Measurements from ENCODE around the gene HERC2. TPM values are rescaled to one million over a fixed set of nuclear protein-coding genes. Genes with fewer than 3 reads are reported as not detected.
"Not testable (repeated sequence)": the region's sequence is repeated elsewhere in the genome, so short reads cannot be mapped to it uniquely, and the experiment has no call there.

Gene HERC2
- total and polyA plus RNA-seq, 7 experiments from 2014 or later, result 5.5 to 60.4 (median 42.0) TPM

- H3K36me3 Mint-ChIP-seq, result peaks cover 23 to 69% (median 57%) of the 10 kb centered on the region in 5 donors
- CTCF ChIA-PET, result no interaction called here
- intact Hi-C loops (cut with micrococcal nuclease), result no loop called here
- POLR2A ChIA-PET, result no interaction called here
- peaks cover 0 to 38% (median 0%) of the 10 kb centered on the region in 3 experiments for H3K36me3 ChIP-seq (ENCODE audit: control insufficient read depth in 2 of 3, insufficient read depth in 3 of 3, low read length in 3 of 3)
- ATAC-seq, result no peak
- H3K27ac Mint-ChIP-seq, result no peak overlapping the region
- H3K27me3 ChIP-seq (ENCODE audit: control insufficient read depth in 2 of 2, insufficient read depth in 2 of 2, low read length in 2 of 2), result no peaks in the 10 kb centered on the region
- no peak overlapping the region for H3K4me3 Mint-ChIP-seq
- no peak for DNase-seq
- no peaks in the 10 kb centered on the region for H3K9me3 ChIP-seq (ENCODE audit: control insufficient read depth in 2 of 3, low read length in 3 of 3)
- peaks cover 0 to 5% (median 3%) of the 10 kb centered on the region in 11 donors for H3K9me3 Mint-ChIP-seq
- H3K27ac ChIP-seq (ENCODE audit: low read depth, low read length), result no peak overlapping the region
- no peaks in the 10 kb centered on the region for H3K27me3 Mint-ChIP-seq
- H3K4me1 ChIP-seq (ENCODE audit: control insufficient read depth in 2 of 2, insufficient read depth in 2 of 2, low read length in 2 of 2), result no peaks in the 10 kb centered on the region
- H3K4me3 ChIP-seq (ENCODE audit: low read length), result no peak overlapping the region
- H3K4me1 Mint-ChIP-seq, result no peaks in the 10 kb centered on the region
Measured at GRCh38 chr15:28252831-28253230, 69.1 kb downstream of the HERC2 start.

GRCh38 chr15:28246605-28247004 is 75.4 kb downstream of the HERC2 start:
- ATAC-seq, result no peak
- peak overlapping the region in 1 of 9 donors; percentile 32 for H3K27ac Mint-ChIP-seq
- intact Hi-C loops (cut with micrococcal nuclease), result no loop called here
- ChIA-PET CTCF (no interaction called here), POLR2A (no interaction called here)
- H3K4me3 ChIP-seq (ENCODE audit: low read length), result no peak overlapping the region
- no peaks in the 10 kb centered on the region for H3K4me1 ChIP-seq (ENCODE audit: control insufficient read depth in 2 of 2, insufficient read depth in 2 of 2, low read length in 2 of 2)
- peaks cover 0 to 47% (median 3%) of the 10 kb centered on the region in 3 experiments for H3K36me3 ChIP-seq (ENCODE audit: control insufficient read depth in 2 of 3, insufficient read depth in 3 of 3, low read length in 3 of 3)
- no peak overlapping the region for H3K27ac ChIP-seq (ENCODE audit: low read depth, low read length)
- H3K27me3 ChIP-seq (ENCODE audit: control insufficient read depth in 2 of 2, insufficient read depth in 2 of 2, low read length in 2 of 2), result no peaks in the 10 kb centered on the region
- no peak for DNase-seq
- H3K9me3 Mint-ChIP-seq, result peaks cover 3 to 24% (median 6%) of the 10 kb centered on the region in 11 donors
- H3K4me3 Mint-ChIP-seq, result no peak overlapping the region
- H3K9me3 ChIP-seq (ENCODE audit: control insufficient read depth in 2 of 3, low read length in 3 of 3), result no peaks in the 10 kb centered on the region
- H3K4me1 Mint-ChIP-seq, result no peaks in the 10 kb centered on the region
- H3K27me3 Mint-ChIP-seq, result no peaks in the 10 kb centered on the region
- peaks cover 32 to 77% (median 65%) of the 10 kb centered on the region in 5 donors for H3K36me3 Mint-ChIP-seq

GRCh38 chr15:28243901-28244300 is 78.1 kb downstream of the HERC2 start:
- H3K27ac Mint-ChIP-seq, result no peak overlapping the region
- H3K27me3 Mint-ChIP-seq, result no peaks in the 10 kb centered on the region
- H3K9me3 Mint-ChIP-seq, result peaks cover 0 to 19% (median 6%) of the 10 kb centered on the region in 11 donors
- no peaks in the 10 kb centered on the region for H3K4me1 Mint-ChIP-seq
- H3K4me3 Mint-ChIP-seq, result peak overlapping the region in 1 of 10 donors; percentile 7
- Histone ChIP-seq H3K4me1 (ENCODE audit: control insufficient read depth in 2 of 2, insufficient read depth in 2 of 2, low read length in 2 of 2) (no peaks in the 10 kb centered on the region), H3K9me3 (ENCODE audit: control insufficient read depth in 2 of 3, low read length in 3 of 3) (no peaks in the 10 kb centered on the region), H3K27me3 (ENCODE audit: control insufficient read depth in 2 of 2, insufficient read depth in 2 of 2, low read length in 2 of 2) (no peaks in the 10 kb centered on the region), H3K36me3 (ENCODE audit: control insufficient read depth in 2 of 3, insufficient read depth in 3 of 3, low read length in 3 of 3) (peaks cover 3 to 47% (median 6%) of the 10 kb centered on the region in 3 experiments), H3K27ac (ENCODE audit: low read depth, low read length) (no peak overlapping the region), H3K4me3 (ENCODE audit: low read length) (no peak overlapping the region)
- CTCF ChIA-PET, result no interaction called here
- intact Hi-C loops (cut with micrococcal nuclease), result no loop called here
- H3K36me3 Mint-ChIP-seq, result peaks cover 28 to 76% (median 60%) of the 10 kb centered on the region in 5 donors
- POLR2A ChIA-PET, result no interaction called here
- ATAC-seq, result no peak
- DNase-seq, result no peak

- no peaks in the 10 kb centered on the region for H3K27me3 ChIP-seq (ENCODE audit: control insufficient read depth in 2 of 2, insufficient read depth in 2 of 2, low read length in 2 of 2)
- no peak overlapping the region for H3K4me3 ChIP-seq (ENCODE audit: low read length)
- intact Hi-C loops (cut with micrococcal nuclease), result no loop called here
- H3K27ac ChIP-seq (ENCODE audit: low read depth, low read length), result no peak overlapping the region
- Mint-ChIP-seq H3K4me1 (peaks cover 0 to 4% (median 0%) of the 10 kb centered on the region in 7 donors), H3K36me3 (peaks cover 28 to 74% (median 57%) of the 10 kb centered on the region in 5 donors), H3K9me3 (peaks cover 0 to 19% (median 6%) of the 10 kb centered on the region in 11 donors), H3K27me3 (no peaks in the 10 kb centered on the region), H3K4me3 (no peak overlapping the region), H3K27ac (no peak overlapping the region)
- POLR2A ChIA-PET, result no interaction called here
- H3K9me3 ChIP-seq (ENCODE audit: control insufficient read depth in 2 of 3, low read length in 3 of 3), result no peaks in the 10 kb centered on the region
- H3K36me3 ChIP-seq (ENCODE audit: control insufficient read depth in 2 of 3, insufficient read depth in 3 of 3, low read length in 3 of 3), result peaks cover 3 to 47% (median 6%) of the 10 kb centered on the region in 3 experiments
- DNase-seq (no peak), ATAC-seq (no peak)
- CTCF ChIA-PET, result no interaction called here
- H3K4me1 ChIP-seq (ENCODE audit: control insufficient read depth in 2 of 2, insufficient read depth in 2 of 2, low read length in 2 of 2), result no peaks in the 10 kb centered on the region
Measured at GRCh38 chr15:28243399-28243798, 78.6 kb downstream of the HERC2 start.

- H3K4me3 ChIP-seq (ENCODE audit: low read length); H3K27me3 ChIP-seq (ENCODE audit: control insufficient read depth in 2 of 2, insufficient read depth in 2 of 2, low read length in 2 of 2); DNase-seq; H3K9me3 Mint-ChIP-seq; H3K27me3 Mint-ChIP-seq; H3K27ac ChIP-seq (ENCODE audit: low read depth, low read length); ATAC-seq; H3K4me1 ChIP-seq (ENCODE audit: control insufficient read depth in 2 of 2, insufficient read depth in 2 of 2, low read length in 2 of 2); POLR2A ChIA-PET; CTCF ChIA-PET; H3K9me3 ChIP-seq (ENCODE audit: control insufficient read depth in 2 of 3, low read length in 3 of 3); intact Hi-C loops (cut with micrococcal nuclease): not testable (repeated sequence)
- Mint-ChIP-seq H3K4me1 (peaks cover 0 to 12% (median 0%) of the 10 kb centered on the region in 7 donors), H3K36me3 (peaks cover 18 to 58% (median 29%) of the 10 kb centered on the region in 5 donors), H3K4me3 (peak overlapping the region in 1 of 10 donors; percentile 12), H3K27ac (peak overlapping the region in 2 of 9 donors; percentile 29 to 71)
- peaks cover 3 to 21% (median 6%) of the 10 kb centered on the region in 3 experiments for H3K36me3 ChIP-seq (ENCODE audit: control insufficient read depth in 2 of 3, insufficient read depth in 3 of 3, low read length in 3 of 3)
Measured at GRCh38 chr15:28238296-28238695, 83.7 kb downstream of the HERC2 start.

GRCh38 chr15:28231743-28232142 is 90.2 kb downstream of the HERC2 start:
- H3K27me3 ChIP-seq (ENCODE audit: control insufficient read depth in 2 of 2, insufficient read depth in 2 of 2, low read length in 2 of 2); H3K9me3 ChIP-seq (ENCODE audit: control insufficient read depth in 2 of 3, low read length in 3 of 3); H3K4me1 ChIP-seq (ENCODE audit: control insufficient read depth in 2 of 2, insufficient read depth in 2 of 2, low read length in 2 of 2); H3K27me3 Mint-ChIP-seq; intact Hi-C loops (cut with micrococcal nuclease); H3K4me1 Mint-ChIP-seq; POLR2A ChIA-PET; CTCF ChIA-PET; H3K4me3 Mint-ChIP-seq; H3K27ac Mint-ChIP-seq; H3K4me3 ChIP-seq (ENCODE audit: low read length); DNase-seq; ATAC-seq; H3K27ac ChIP-seq (ENCODE audit: low read depth, low read length); H3K9me3 Mint-ChIP-seq: not testable (repeated sequence)
- peaks cover 8 to 54% (median 29%) of the 10 kb centered on the region in 5 donors for H3K36me3 Mint-ChIP-seq
- H3K36me3 ChIP-seq (ENCODE audit: control insufficient read depth in 2 of 3, insufficient read depth in 3 of 3, low read length in 3 of 3), result peaks cover 0 to 13% (median 0%) of the 10 kb centered on the region in 3 experiments

- H3K27me3 ChIP-seq (ENCODE audit: control insufficient read depth in 2 of 2, insufficient read depth in 2 of 2, low read length in 2 of 2); H3K4me1 Mint-ChIP-seq; H3K27me3 Mint-ChIP-seq; H3K27ac Mint-ChIP-seq; H3K4me3 Mint-ChIP-seq; H3K9me3 ChIP-seq (ENCODE audit: control insufficient read depth in 2 of 3, low read length in 3 of 3); H3K4me1 ChIP-seq (ENCODE audit: control insufficient read depth in 2 of 2, insufficient read depth in 2 of 2, low read length in 2 of 2); CTCF ChIA-PET; DNase-seq; POLR2A ChIA-PET; H3K9me3 Mint-ChIP-seq; intact Hi-C loops (cut with micrococcal nuclease); H3K4me3 ChIP-seq (ENCODE audit: low read length); ATAC-seq; H3K27ac ChIP-seq (ENCODE audit: low read depth, low read length): not testable (repeated sequence)
- H3K36me3 ChIP-seq (ENCODE audit: control insufficient read depth in 2 of 3, insufficient read depth in 3 of 3, low read length in 3 of 3), result peaks cover 0 to 13% (median 0%) of the 10 kb centered on the region in 3 experiments
- peaks cover 8 to 57% (median 29%) of the 10 kb centered on the region in 5 donors for H3K36me3 Mint-ChIP-seq
Measured at GRCh38 chr15:28231336-28231735, 90.6 kb downstream of the HERC2 start.
